Head of caudate nucleus (tissue), 42 donors: Measurements from ENCODE around the gene TRMU.

ENCODE experiments used
- DNase-seq, 42 donors: peaks; one replicate each; pipeline versions ENCODE4 v3.0.0 to v3.0.0-alpha.2; 2020 to 2021; ENCODE audit warnings: mixed read lengths in 7 of 42
- intact Hi-C: fragments of 100-400 bp; cut with DNase I; formaldehyde crosslinking; loops from one replicate; pipeline ENCODE4 v1.15.0; 2022

TRMU gene

GRCh38 chr22:46326066-46326680 is 9.3 kb upstream of the TRMU start:
- intact Hi-C loops, result no loop called here
- no peak for DNase-seq

- no peak for DNase-seq
- intact Hi-C loops, result no loop called here
Measured at GRCh38 chr22:46327691-46328465, 7.6 kb upstream of the TRMU start.

GRCh38 chr22:46328797-46329196 is 6.7 kb upstream of the TRMU start:
- intact Hi-C loops, result no loop called here
- no peak for DNase-seq

GRCh38 chr22:46329616-46330015 is 5.9 kb upstream of the TRMU start:
- intact Hi-C loops, result loop anchor here (10.0 kb wide), 1 partner anchor 335 kb away; no protein-coding TSS in a partner anchor
- no peak for DNase-seq

GRCh38 chr22:46330426-46330825 is 5.1 kb upstream of the TRMU start:
- DNase-seq, result no peak
- intact Hi-C loops, result loop anchor here (10.0 kb wide), 1 partner anchor 336 kb away; no protein-coding TSS in a partner anchor

GRCh38 chr22:46331496-46331895 is 4.0 kb upstream of the TRMU start:
- intact Hi-C loops, result loop anchor here (10.0 kb wide), 1 partner anchor 337 kb away; no protein-coding TSS in a partner anchor

GRCh38 chr22:46336119-46337078 is 885 bp downstream of the TRMU start:
- peak in 35 of 42 donors; percentile 15 to 82 (median 57) for DNase-seq
- intact Hi-C loops, result loop anchor here (10.0 kb wide), 1 partner anchor 342 kb away; no protein-coding TSS in a partner anchor

More at GRCh38 chr22:46331496-46331895, 4.0 kb upstream of the TRMU start:
- no peak for DNase-seq

GRCh38 chr22:46337870-46338269 is 2.4 kb downstream of the TRMU start:
- DNase-seq, result no peak
- intact Hi-C loops, result loop anchor here (10.0 kb wide), 1 partner anchor 343 kb away; no protein-coding TSS in a partner anchor

GRCh38 chr22:46338636-46339035 is 3.1 kb downstream of the TRMU start:
- intact Hi-C loops, result loop anchor here (10.0 kb wide), 1 partner anchor 344 kb away; no protein-coding TSS in a partner anchor
- no peak for DNase-seq

GRCh38 chr22:46339956-46340355 is 4.4 kb downstream of the TRMU start:
- intact Hi-C loops, result loop anchor here (10.0 kb wide), 1 partner anchor 345 kb away; no protein-coding TSS in a partner anchor
- DNase-seq, result no peak

GRCh38 chr22:46340676-46341075 is 5.2 kb downstream of the TRMU start:
- intact Hi-C loops, result no loop called here
- DNase-seq, result no peak

- intact Hi-C loops, result no loop called here
- DNase-seq, result no peak
Measured at GRCh38 chr22:46346680-46347405, 11.3 kb downstream of the TRMU start.

GRCh38 chr22:46347646-46348045 is 12.1 kb downstream of the TRMU start:
- intact Hi-C loops, result no loop called here
- no peak for DNase-seq

- intact Hi-C loops, result no loop called here
- no peak for DNase-seq
Measured at GRCh38 chr22:46348099-46348695, 12.7 kb downstream of the TRMU start.

- intact Hi-C loops, result no loop called here
- no peak for DNase-seq
Measured at GRCh38 chr22:46349238-46349637, 13.7 kb downstream of the TRMU start.

- intact Hi-C loops, result no loop called here
- no peak for DNase-seq
Measured at GRCh38 chr22:46349681-46350080, 14.2 kb downstream of the TRMU start.

- no peak for DNase-seq
- intact Hi-C loops, result no loop called here
Measured at GRCh38 chr22:46350121-46350520, 14.6 kb downstream of the TRMU start.

GRCh38 chr22:46350646-46351045 is 15.1 kb downstream of the TRMU start:
- no peak for DNase-seq
- intact Hi-C loops, result no loop called here
